ENCODE data around the gene IL17REL. TPM values are rescaled to one million over a fixed set of nuclear protein-coding genes. Genes with fewer than 3 reads are reported as not detected.

Gene IL17REL
- total and polyA plus RNA-seq, 2 of the 13 experiments (the other 11 are each of a cell fraction or from before 2014, with no cell fraction given), result not detected

GRCh38 chr22:49946612-49947295, 65.8 kb downstream of the IL17REL start (continued):
- TF ChIP-seq PITX1 (CRISPR knock-in tag; IDR thresholded peaks at IDR 0.05) (no peak), ZNF879 (CRISPR knock-in tag; IDR thresholded peaks at IDR 0.05) (no peak), MIER2 (CRISPR knock-in tag; IDR thresholded peaks at IDR 0.05) (no peak), NR3C1 (CRISPR knock-in tag; IDR thresholded peaks at IDR 0.05) (no peak), STAG1 (CRISPR knock-in tag; IDR thresholded peaks at IDR 0.05) (no peak; the same call in 1 of the 2 replicates), CREB1 (IDR thresholded peaks at IDR 0.05) (no peak), CREB1 (CRISPR knock-in tag; IDR thresholded peaks at IDR 0.05) (no peak), CSRNP1 (CRISPR knock-in tag; IDR thresholded peaks at IDR 0.05) (peak; percentile 63; the same call in 1 of the 2 replicates), ZNF780A (CRISPR knock-in tag; IDR thresholded peaks at IDR 0.05) (no peak), RARG (CRISPR knock-in tag; IDR thresholded peaks at IDR 0.05; ENCODE audit: low read depth) (no peak), TEAD3 (CRISPR knock-in tag; optimal IDR thresholded peaks at IDR 0.05; ENCODE audit: borderline replicate concordance) (peak; percentile 31), ARID3A (IDR thresholded peaks at IDR 0.05; ENCODE audit: low read depth, low read length) (no peak), ZBTB38 (CRISPR knock-in tag; IDR thresholded peaks at IDR 0.05) (no peak), HDAC2 (CRISPR knock-in tag; IDR thresholded peaks at IDR 0.05) (no peak), ZNF761 (CRISPR knock-in tag; conservative IDR thresholded peaks at IDR 0.05) (no peak), MXD1 (CRISPR knock-in tag; IDR thresholded peaks at IDR 0.05) (no peak), BATF2 (CRISPR knock-in tag; IDR thresholded peaks at IDR 0.05) (no peak), CHD4 (IDR thresholded peaks at IDR 0.05; ENCODE audit: borderline replicate concordance, low read length) (no peak), JDP2 (CRISPR knock-in tag; IDR thresholded peaks at IDR 0.05; ENCODE audit: borderline replicate concordance) (no peak), POGK (CRISPR knock-in tag; conservative IDR thresholded peaks at IDR 0.05) (0 out of 2 replicates have a peak, but pooled peaks have one; percentile 32), ZBTB39 (CRISPR knock-in tag; IDR thresholded peaks at IDR 0.05) (no peak)

Data from HepG2 (cell line).